K562 (cell line): ENCODE data around the gene RNASEH2C. TPM values are rescaled to one million over a fixed set of nuclear protein-coding genes. Genes with fewer than 3 reads are reported as not detected.

ENCODE experiments used
- CHD1 ChIP-seq: fragments of 200-600 bp; sonication (generic); IDR thresholded peaks from one replicate; pipeline ENCODE4 v1.6.1; 2012; ENCODE audit warnings: mild to moderate bottlenecking, moderate library complexity, low read length, inconsistent platforms
- CREM ChIP-seq: IDR thresholded peaks from 2 replicates; pipeline ENCODE4 v1.6.1; 2014; ENCODE audit warnings: antibody characterized with exemption, low read depth
- DMBX1 ChIP-seq: fragments of 250-450 bp; sonication (Bioruptor Pico); IDR thresholded peaks from 2 replicates; pipeline ENCODE4 v1.8.0; 2022; ENCODE audit warnings: inconsistent platforms, mild to moderate bottlenecking, moderate library complexity, borderline replicate concordance
- DNMT1 ChIP-seq: fragments of 450-650 bp; IDR thresholded peaks from 2 replicates; pipeline ENCODE4 v1.6.1; 2016; ENCODE audit warnings: antibody characterized with exemption, mild to moderate bottlenecking
- ETV5 ChIP-seq: sonication (generic); formaldehyde crosslinking; IDR thresholded peaks from 2 replicates; pipeline ENCODE4 v1.4.0; 2020; ENCODE audit warnings: low read depth, mild to moderate bottlenecking, missing genetic modification reagents
- MBD2 ChIP-seq: sonication (generic); IDR thresholded peaks from 2 replicates; pipeline ENCODE4 v1.6.1; 2016; ENCODE audit warnings: low read depth, borderline replicate concordance
- NCOA4 ChIP-seq: fragments of 450-650 bp; IDR thresholded peaks from 2 replicates; pipeline ENCODE4 v1.6.1; 2018; ENCODE audit warnings: mild to moderate bottlenecking; ENCODE audit not compliant: partially characterized antibody
- POLR2A ChIP-seq: fragments of 450-650 bp; conservative IDR thresholded peaks from 2 replicates; pipeline ENCODE4 v1.6.1; 2016
- PTBP1 ChIP-seq: fragments of 200-400 bp; formaldehyde crosslinking; IDR thresholded peaks from 2 replicates; pipeline ENCODE4 v1.6.1; 2017; ENCODE audit warnings: low read depth, low read length
- ZNF124 ChIP-seq: sonication (generic); formaldehyde crosslinking; IDR thresholded peaks from 2 replicates; pipeline ENCODE4 v1.8.1; 2022; ENCODE audit warnings: missing genetic modification reagents
- ZNF668 ChIP-seq: fragments of 250-450 bp; sonication (Bioruptor Pico); IDR thresholded peaks from 2 replicates; pipeline ENCODE4 v1.8.0; 2022; ENCODE audit warnings: mild to moderate bottlenecking, inconsistent platforms
- polyA plus RNA-seq, 8 experiments: library from polyadenylated mRNA; depleted of rRNA in 4 of 8; stranded (reverse) in 5 of 8; unstranded in 3 of 8; fragments of >200 nt; fragmentation: Nextera tagmentation in 2 of 8; fragmentation: Illumina TruSeq in 1 of 8; extraction: Ambion mirVana in 2 of 8; extraction: Trizol in 1 of 8; gene quantifications; 2 replicates each; pipeline versions ENCODE4 v1.2.1 to v1.2.3, GENCODE V29; 2011 to 2014; ENCODE audit warnings: inconsistent platforms in 1 of 8, missing spikeins in 1 of 8
- total RNA-seq, 7 experiments: library from RNA; depleted of rRNA in 6 of 7; stranded (reverse); fragments of >200 nt in 6 of 7; fragmentation: Illumina TruSeq in 2 of 7; extraction: Trizol in 2 of 7; gene quantifications; 2 replicates each; pipeline versions ENCODE4 v1.2.1 to v1.2.3, GENCODE V29; 2011 to 2021; ENCODE audit warnings: low replicate concordance in 1 of 7
- TF ChIP-seq, protein P1 (sequence below), 2 experiments: fragments of 450-650 bp; IDR thresholded peaks; 2 replicates each; pipeline ENCODE4 v1.6.1; 2016
- TF ChIP-seq, protein P2 (sequence below): sonication (generic); formaldehyde crosslinking; IDR thresholded peaks from 2 replicates; pipeline ENCODE4 v1.8.0; 2022; ENCODE audit warnings: missing genetic modification reagents, mild to moderate bottlenecking, borderline replicate concordance
- TF ChIP-seq, protein P3 (sequence below): fragments of 450-650 bp; IDR thresholded peaks from one replicate; pipeline ENCODE4 v1.6.1; 2018; ENCODE audit warnings: mild to moderate bottlenecking, moderate library complexity; ENCODE audit not compliant: partially characterized antibody
- TF ChIP-seq, protein P4 (sequence below), 2 experiments: fragments of 450-650 bp in 1 of 2; sonication (generic) in 1 of 2; formaldehyde crosslinking in 1 of 2; IDR thresholded peaks; 2 replicates each; pipeline versions ENCODE4 v1.7.1 to v1.9.0; 2016 to 2022; ENCODE audit warnings: inconsistent platforms in 1 of 2, mild to moderate bottlenecking in 1 of 2, missing genetic modification reagents in 1 of 2

The RNASEH2C gene
- total and polyA plus RNA-seq, 9 of the 15 experiments (the other 6 are each of a cell fraction or from before 2014, with no cell fraction given), result 5.4 to 78.2 (median 15.6) TPM

DNA sequence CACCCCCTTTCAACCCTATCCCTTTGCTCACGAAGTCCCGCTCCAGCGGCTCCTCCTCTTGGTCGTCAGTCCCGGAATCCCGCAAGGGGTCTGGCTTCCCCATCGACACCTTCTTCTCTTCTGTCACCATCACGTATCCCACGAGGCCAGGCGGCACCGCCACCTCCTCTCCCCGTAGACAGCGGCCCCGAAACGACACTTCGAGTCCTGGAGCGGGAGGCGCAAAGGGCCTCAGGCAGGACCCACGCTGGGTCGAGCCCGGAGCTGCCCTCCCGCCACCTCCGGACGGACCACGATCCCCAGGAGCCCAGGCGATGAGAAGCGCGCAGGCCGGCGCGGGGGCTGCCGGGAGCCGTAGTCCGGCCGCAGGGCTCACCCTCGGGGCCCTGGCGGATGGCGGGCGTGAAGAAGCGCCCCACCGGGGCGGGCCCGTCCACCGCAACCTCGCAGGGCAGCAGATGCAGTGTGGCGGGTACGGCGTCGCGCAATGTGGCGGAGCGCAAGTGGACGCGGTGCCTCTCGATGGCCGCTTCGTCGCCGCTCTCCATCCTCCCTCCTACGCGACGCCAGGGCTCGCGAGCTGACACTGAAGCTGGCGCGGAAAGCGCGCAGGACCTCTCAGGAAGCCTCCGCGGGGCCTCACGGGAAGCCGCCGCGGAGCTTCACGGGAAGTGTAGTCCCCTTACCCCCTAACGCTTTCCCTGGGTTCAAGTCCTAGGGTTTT is at the start of gene RNASEH2C (continued):
- no peak for TF ChIP-seq ZNF668 (CRISPR knock-in tag)
- no peak for TF ChIP-seq NCOA4
- TF ChIP-seq DNMT1, result peak; percentile 74; the same call in 1 of the 2 replicates
- TF ChIP-seq MBD2, result peak; percentile 86; the same call in 1 of the 2 replicates
- TF ChIP-seq PTBP1, result no peak
- TF ChIP-seq, protein P1, sequence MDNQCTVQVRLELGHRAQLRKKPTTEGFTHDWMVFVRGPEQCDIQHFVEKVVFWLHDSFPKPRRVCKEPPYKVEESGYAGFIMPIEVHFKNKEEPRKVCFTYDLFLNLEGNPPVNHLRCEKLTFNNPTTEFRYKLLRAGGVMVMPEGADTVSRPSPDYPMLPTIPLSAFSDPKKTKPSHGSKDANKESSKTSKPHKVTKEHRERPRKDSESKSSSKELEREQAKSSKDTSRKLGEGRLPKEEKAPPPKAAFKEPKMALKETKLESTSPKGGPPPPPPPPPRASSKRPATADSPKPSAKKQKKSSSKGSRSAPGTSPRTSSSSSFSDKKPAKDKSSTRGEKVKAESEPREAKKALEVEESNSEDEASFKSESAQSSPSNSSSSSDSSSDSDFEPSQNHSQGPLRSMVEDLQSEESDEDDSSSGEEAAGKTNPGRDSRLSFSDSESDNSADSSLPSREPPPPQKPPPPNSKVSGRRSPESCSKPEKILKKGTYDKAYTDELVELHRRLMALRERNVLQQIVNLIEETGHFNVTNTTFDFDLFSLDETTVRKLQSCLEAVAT (IDR thresholded peaks at IDR 0.05), result no peak
- peak; percentile 95 for TF ChIP-seq CREM
- peak; percentile 88 for TF ChIP-seq POLR2A
- no peak; the same call in 1 of the 2 replicates for TF ChIP-seq ZNF124
- TF ChIP-seq, protein P2, sequence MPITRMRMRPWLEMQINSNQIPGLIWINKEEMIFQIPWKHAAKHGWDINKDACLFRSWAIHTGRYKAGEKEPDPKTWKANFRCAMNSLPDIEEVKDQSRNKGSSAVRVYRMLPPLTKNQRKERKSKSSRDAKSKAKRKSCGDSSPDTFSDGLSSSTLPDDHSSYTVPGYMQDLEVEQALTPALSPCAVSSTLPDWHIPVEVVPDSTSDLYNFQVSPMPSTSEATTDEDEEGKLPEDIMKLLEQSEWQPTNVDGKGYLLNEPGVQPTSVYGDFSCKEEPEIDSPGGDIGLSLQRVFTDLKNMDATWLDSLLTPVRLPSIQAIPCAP (CRISPR knock-in tag), result no peak
- peak; percentile 59; the same call in 1 of the 2 replicates for TF ChIP-seq DMBX1 (CRISPR knock-in tag)
- TF ChIP-seq ETV5 (CRISPR knock-in tag), result no peak; the same call in 1 of the 2 replicates
- TF ChIP-seq CHD1, result no peak
- TF ChIP-seq, protein P3, sequence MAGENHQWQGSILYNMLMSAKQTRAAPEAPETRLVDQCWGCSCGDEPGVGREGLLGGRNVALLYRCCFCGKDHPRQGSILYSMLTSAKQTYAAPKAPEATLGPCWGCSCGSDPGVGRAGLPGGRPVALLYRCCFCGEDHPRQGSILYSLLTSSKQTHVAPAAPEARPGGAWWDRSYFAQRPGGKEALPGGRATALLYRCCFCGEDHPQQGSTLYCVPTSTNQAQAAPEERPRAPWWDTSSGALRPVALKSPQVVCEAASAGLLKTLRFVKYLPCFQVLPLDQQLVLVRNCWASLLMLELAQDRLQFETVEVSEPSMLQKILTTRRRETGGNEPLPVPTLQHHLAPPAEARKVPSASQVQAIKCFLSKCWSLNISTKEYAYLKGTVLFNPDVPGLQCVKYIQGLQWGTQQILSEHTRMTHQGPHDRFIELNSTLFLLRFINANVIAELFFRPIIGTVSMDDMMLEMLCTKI, result no peak
- TF ChIP-seq, protein P4, sequence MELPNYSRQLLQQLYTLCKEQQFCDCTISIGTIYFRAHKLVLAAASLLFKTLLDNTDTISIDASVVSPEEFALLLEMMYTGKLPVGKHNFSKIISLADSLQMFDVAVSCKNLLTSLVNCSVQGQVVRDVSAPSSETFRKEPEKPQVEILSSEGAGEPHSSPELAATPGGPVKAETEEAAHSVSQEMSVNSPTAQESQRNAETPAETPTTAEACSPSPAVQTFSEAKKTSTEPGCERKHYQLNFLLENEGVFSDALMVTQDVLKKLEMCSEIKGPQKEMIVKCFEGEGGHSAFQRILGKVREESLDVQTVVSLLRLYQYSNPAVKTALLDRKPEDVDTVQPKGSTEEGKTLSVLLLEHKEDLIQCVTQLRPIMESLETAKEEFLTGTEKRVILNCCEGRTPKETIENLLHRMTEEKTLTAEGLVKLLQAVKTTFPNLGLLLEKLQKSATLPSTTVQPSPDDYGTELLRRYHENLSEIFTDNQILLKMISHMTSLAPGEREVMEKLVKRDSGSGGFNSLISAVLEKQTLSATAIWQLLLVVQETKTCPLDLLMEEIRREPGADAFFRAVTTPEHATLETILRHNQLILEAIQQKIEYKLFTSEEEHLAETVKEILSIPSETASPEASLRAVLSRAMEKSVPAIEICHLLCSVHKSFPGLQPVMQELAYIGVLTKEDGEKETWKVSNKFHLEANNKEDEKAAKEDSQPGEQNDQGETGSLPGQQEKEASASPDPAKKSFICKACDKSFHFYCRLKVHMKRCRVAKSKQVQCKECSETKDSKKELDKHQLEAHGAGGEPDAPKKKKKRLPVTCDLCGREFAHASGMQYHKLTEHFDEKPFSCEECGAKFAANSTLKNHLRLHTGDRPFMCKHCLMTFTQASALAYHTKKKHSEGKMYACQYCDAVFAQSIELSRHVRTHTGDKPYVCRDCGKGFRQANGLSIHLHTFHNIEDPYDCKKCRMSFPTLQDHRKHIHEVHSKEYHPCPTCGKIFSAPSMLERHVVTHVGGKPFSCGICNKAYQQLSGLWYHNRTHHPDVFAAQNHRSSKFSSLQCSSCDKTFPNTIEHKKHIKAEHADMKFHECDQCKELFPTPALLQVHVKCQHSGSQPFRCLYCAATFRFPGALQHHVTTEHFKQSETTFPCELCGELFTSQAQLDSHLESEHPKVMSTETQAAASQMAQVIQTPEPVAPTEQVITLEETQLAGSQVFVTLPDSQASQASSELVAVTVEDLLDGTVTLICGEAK (IDR thresholded peaks at IDR 0.05), result no peak; the same call in none of the 2 replicates
- TF ChIP-seq, protein P4 (CRISPR knock-in tag; IDR thresholded peaks at IDR 0.05), result no peak
